Left cardiac atrium (tissue), 4 donors: Measurements from ENCODE around the gene DPPA4. TPM values are rescaled to one million over a fixed set of nuclear protein-coding genes. Genes with fewer than 3 reads are reported as not detected.
"Not testable (repeated sequence)": the region's sequence is repeated elsewhere in the genome, so short reads cannot be mapped to it uniquely, and the experiment has no call there.

Source experiments
- ATAC-seq, 2 donors: fragments of 200-7000 bp; cut with Tn5 transposase; one replicate each; pipeline ENCODE4 v1.9.1; 2020; ENCODE audit warnings: mild to moderate bottlenecking in 2 of 2, moderate library complexity in 2 of 2
- DNase-seq: peaks from one replicate; pipeline ENCODE4 v3.0.0-alpha.2; 2020
- intact Hi-C, 2 donors: fragments of 100-400 bp; cut with DNase I; formaldehyde crosslinking; loops; one replicate each; pipeline versions ENCODE4 v1.14.1 to v1.15.1; 2022 to 2023
- long read RNA-seq: library from polyadenylated mRNA; unstranded; transcript quantifications from one replicate; pipeline ENCODE4 v2.0.0, GENCODE V29; 2021
- total RNA-seq, 2 donors: library from RNA; stranded (reverse); fragmentation: NEBNext Ultra II Directional; extraction: Animal tissue kit (Norgen Biotek cat#: 25700); gene quantifications; one replicate each; pipeline ENCODE4 v1.2.1, GENCODE V29; 2021
- donor health status: DM: no; HTN: yes; CAD: no.
- donor health status: DM: no; HTN: yes; CAD: no; lungs with severe emphysema.
- donor health status: DM: yes; HTN: yes; CAD: no.
- donor health status: Dilated cardiomyopathy.

DPPA4 gene
- total RNA-seq = not detected
- long read RNA-seq = 0 reads

- no peak for DNase-seq
- ATAC-seq = no peak
- intact Hi-C loops = no loop called here
These were observed at the start of gene DPPA4 for GRCh38 chr3:109337393-109337792. Gene DPPA4, minus strand, starts transcription at chr3:109337546. Its CDS starts 29 bp downstream, at chr3:109337517.

GRCh38 chr3:109385442-109386318, 48.3 kb upstream of the DPPA4 start:
- no peak for ATAC-seq
- intact Hi-C loops = no loop called here
- no peak for DNase-seq

- intact Hi-C loops = no loop called here
- DNase-seq = no peak
- ATAC-seq = no peak
These were observed 46.8 kb upstream of the DPPA4 start for GRCh38 chr3:109384164-109384563.

GRCh38 chr3:109382588-109382987, 45.2 kb upstream of the DPPA4 start:
- DNase-seq (no peak), ATAC-seq (no peak)
- intact Hi-C loops = no loop called here

- ATAC-seq (no peak), DNase-seq (no peak)
- intact Hi-C loops = no loop called here
These were observed 38.6 kb upstream of the DPPA4 start for GRCh38 chr3:109375975-109376374.

- ATAC-seq, DNase-seq, intact Hi-C loops: not testable (repeated sequence)
These were observed 37.1 kb upstream of the DPPA4 start for GRCh38 chr3:109374434-109374833.

GRCh38 chr3:109373933-109374332, 36.6 kb upstream of the DPPA4 start:
- intact Hi-C loops = no loop called here
- no peak for DNase-seq
- no peak for ATAC-seq

- DNase-seq = no peak
- intact Hi-C loops = no loop called here
- ATAC-seq = no peak
These were observed 35.3 kb upstream of the DPPA4 start for GRCh38 chr3:109372639-109373038.

GRCh38 chr3:109369510-109369909, 32.2 kb upstream of the DPPA4 start:
- ATAC-seq (no peak), DNase-seq (no peak)
- intact Hi-C loops = no loop called here

GRCh38 chr3:109364088-109364487, 26.7 kb upstream of the DPPA4 start:
- no peak for ATAC-seq
- intact Hi-C loops = no loop called here

GRCh38 chr3:109363634-109364033, 26.3 kb upstream of the DPPA4 start:
- no peak for ATAC-seq
- intact Hi-C loops = no loop called here
- DNase-seq = no peak

More at GRCh38 chr3:109364088-109364487, 26.7 kb upstream of the DPPA4 start:
- no peak for DNase-seq

GRCh38 chr3:109362823-109363222, 25.5 kb upstream of the DPPA4 start:
- intact Hi-C loops = no loop called here
- DNase-seq (no peak), ATAC-seq (no peak)

GRCh38 chr3:109358809-109359208, 21.5 kb upstream of the DPPA4 start:
- DNase-seq, ATAC-seq, intact Hi-C loops: not testable (repeated sequence)

- ATAC-seq = no peak
- no peak for DNase-seq
- intact Hi-C loops = no loop called here
These were observed 19.3 kb upstream of the DPPA4 start for GRCh38 chr3:109356442-109357155.

GRCh38 chr3:109355625-109356441, 18.5 kb upstream of the DPPA4 start:
- intact Hi-C loops = no loop called here
- no peak for ATAC-seq

GRCh38 chr3:109353057-109353456, 15.7 kb upstream of the DPPA4 start:
- ATAC-seq (no peak), DNase-seq (no peak)
- intact Hi-C loops = no loop called here

More at GRCh38 chr3:109355625-109356441, 18.5 kb upstream of the DPPA4 start:
- no peak for DNase-seq

GRCh38 chr3:109351231-109351630, 13.9 kb upstream of the DPPA4 start:
- no peak for DNase-seq
- no peak for ATAC-seq
- intact Hi-C loops = no loop called here

GRCh38 chr3:109346770-109347295, 9.5 kb upstream of the DPPA4 start:
- no peak for ATAC-seq
- intact Hi-C loops = no loop called here

GRCh38 chr3:109346099-109346498, 8.8 kb upstream of the DPPA4 start:
- intact Hi-C loops = no loop called here
- no peak for DNase-seq

More at GRCh38 chr3:109346770-109347295, 9.5 kb upstream of the DPPA4 start:
- no peak for DNase-seq

More at GRCh38 chr3:109346099-109346498, 8.8 kb upstream of the DPPA4 start:
- ATAC-seq = no peak
